Thyroid gland (tissue), 4 donors: ENCODE data around the gene HYAL4.

Source experiments
- CTCF ChIP-seq, 6 experiments: fragments of 200-600 bp in 3 of 6; fragments of 450-650 bp in 3 of 6; sonication (generic) in 3 of 6; IDR thresholded peaks; one replicate each; pipeline ENCODE4 v1.5.1; 2016 to 2019; ENCODE audit warnings: antibody characterized with exemption in 6 of 6, mild to moderate bottlenecking in 2 of 6, inconsistent platforms in 1 of 6, moderate library complexity in 1 of 6
- POLR2A ChIP-seq, 2 donors: fragments of 450-650 bp; IDR thresholded peaks; one replicate each; pipeline ENCODE4 v1.6.1; 2017; ENCODE audit warnings: antibody characterized with exemption in 2 of 2, mild to moderate bottlenecking in 2 of 2, moderate library complexity in 1 of 2

GRCh38 chr7:123864436-123864835 lies 19.5 kb downstream of the HYAL4 start:
- TF ChIP-seq CTCF (IDR thresholded peaks at IDR 0.05): no peak
- TF ChIP-seq POLR2A (IDR thresholded peaks at IDR 0.05): no peak
